ENCODE results near the gene HSPA13.

The HSPA13 gene

GRCh38 chr21:14361958-14362357 lies 21.0 kb downstream of the HSPA13 start:
- Histone ChIP-seq H4K20me1 (ENCODE audit: insufficient read depth, low read length) (no peaks in the 10 kb centered on the region), H3F3A (ENCODE audit: insufficient read depth, low read length) (no peaks in the 10 kb centered on the region), H3K9me3 (replicated peaks; ENCODE audit: insufficient read depth, low read length) (no peaks in the 10 kb centered on the region), H3K9ac (ENCODE audit: low read length) (no peak overlapping the region), H3K27me3 (replicated peaks; ENCODE audit: insufficient read depth, low read length) (no peaks in the 10 kb centered on the region), H3K4me2 (ENCODE audit: low read depth, low read length) (no peak overlapping the region), H3K36me3 (replicated peaks; ENCODE audit: insufficient read depth, low read length) (no peaks in the 10 kb centered on the region), H3K9me2 (replicated peaks; ENCODE audit: insufficient read depth, low read length) (no peaks in the 10 kb centered on the region), H3K4me3 (ENCODE audit: low read length) (no peak overlapping the region), H3K27ac (ENCODE audit: low read length) (no peak overlapping the region), H3K4me1 (ENCODE audit: low read length) (no peaks in the 10 kb centered on the region), H3K79me2 (ENCODE audit: low read length) (no peaks in the 10 kb centered on the region), H2AFZ (ENCODE audit: low read length) (no peak overlapping the region)
- no peak for DNase-seq
- no peak for TF ChIP-seq CTCF (IDR thresholded peaks at IDR 0.05; ENCODE audit: low read length)
- TF ChIP-seq EZH2phosphoT487 (IDR thresholded peaks at IDR 0.05; ENCODE audit: low read length): no peak
- TF ChIP-seq EZH2 (optimal IDR thresholded peaks at IDR 0.05; ENCODE audit: low read depth, low read length): no peak

DNA sequence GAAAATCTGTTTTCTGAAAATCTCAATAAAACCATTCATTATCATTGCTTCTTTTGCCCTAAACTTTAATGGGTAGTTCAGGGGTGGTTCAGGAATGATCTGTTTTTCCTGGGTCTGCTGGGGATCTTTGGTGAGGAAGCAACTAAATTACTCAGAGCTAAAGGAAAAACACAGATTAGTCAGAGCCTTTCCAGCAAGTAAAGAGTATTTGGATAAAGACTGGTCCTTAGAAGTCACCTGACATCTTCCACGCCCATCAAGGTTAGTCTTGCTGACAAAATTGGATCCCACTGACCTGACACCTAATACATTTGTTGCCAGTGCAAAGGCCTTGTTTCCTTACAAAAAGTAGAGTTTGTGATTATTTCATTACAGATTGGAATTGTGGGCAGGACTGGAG lies 24.2 kb downstream of the HSPA13 start:
- DNase-seq: no peak
- Histone ChIP-seq H3K4me2 (ENCODE audit: low read depth, low read length) (no peak overlapping the region), H3K36me3 (replicated peaks; ENCODE audit: insufficient read depth, low read length) (no peaks in the 10 kb centered on the region), H4K20me1 (ENCODE audit: insufficient read depth, low read length) (no peaks in the 10 kb centered on the region), H3K9ac (ENCODE audit: low read length) (no peak overlapping the region), H3K79me2 (ENCODE audit: low read length) (no peaks in the 10 kb centered on the region), H3F3A (ENCODE audit: insufficient read depth, low read length) (no peaks in the 10 kb centered on the region), H3K4me1 (ENCODE audit: low read length) (no peaks in the 10 kb centered on the region), H3K27me3 (replicated peaks; ENCODE audit: insufficient read depth, low read length) (no peaks in the 10 kb centered on the region), H2AFZ (ENCODE audit: low read length) (no peak overlapping the region), H3K9me3 (replicated peaks; ENCODE audit: insufficient read depth, low read length) (no peaks in the 10 kb centered on the region), H3K4me3 (ENCODE audit: low read length) (no peak overlapping the region), H3K27ac (ENCODE audit: low read length) (no peak overlapping the region), H3K9me2 (replicated peaks; ENCODE audit: insufficient read depth, low read length) (no peaks in the 10 kb centered on the region; the same call in 1 of the 2 replicates)
- TF ChIP-seq CTCF (IDR thresholded peaks at IDR 0.05; ENCODE audit: low read length) (no peak), EZH2phosphoT487 (IDR thresholded peaks at IDR 0.05; ENCODE audit: low read length) (no peak), EZH2 (optimal IDR thresholded peaks at IDR 0.05; ENCODE audit: low read depth, low read length) (no peak)

GRCh38 chr21:14356746-14357145 lies 26.2 kb downstream of the HSPA13 start:
- Histone ChIP-seq H3K4me2 (ENCODE audit: low read depth, low read length) (no peak overlapping the region), H3F3A (ENCODE audit: insufficient read depth, low read length) (no peaks in the 10 kb centered on the region), H3K9ac (ENCODE audit: low read length) (no peak overlapping the region), H3K4me1 (ENCODE audit: low read length) (no peaks in the 10 kb centered on the region), H3K4me3 (ENCODE audit: low read length) (no peak overlapping the region), H3K27ac (ENCODE audit: low read length) (no peak overlapping the region), H3K9me3 (replicated peaks; ENCODE audit: insufficient read depth, low read length) (no peaks in the 10 kb centered on the region), H3K27me3 (replicated peaks; ENCODE audit: insufficient read depth, low read length) (no peaks in the 10 kb centered on the region), H4K20me1 (ENCODE audit: insufficient read depth, low read length) (no peaks in the 10 kb centered on the region), H3K79me2 (ENCODE audit: low read length) (no peaks in the 10 kb centered on the region), H2AFZ (ENCODE audit: low read length) (no peak overlapping the region), H3K36me3 (replicated peaks; ENCODE audit: insufficient read depth, low read length) (no peaks in the 10 kb centered on the region), H3K9me2 (replicated peaks; ENCODE audit: insufficient read depth, low read length) (no peaks in the 10 kb centered on the region; the same call in 1 of the 2 replicates)
- TF ChIP-seq EZH2 (optimal IDR thresholded peaks at IDR 0.05; ENCODE audit: low read depth, low read length) (no peak), EZH2phosphoT487 (IDR thresholded peaks at IDR 0.05; ENCODE audit: low read length) (no peak), CTCF (IDR thresholded peaks at IDR 0.05; ENCODE audit: low read length) (no peak)
- no peak for DNase-seq

Data from MM.1S (cell line).